MCF 10A (cell line): ENCODE data around the gene PSEN2. TPM values are rescaled to one million over a fixed set of nuclear protein-coding genes. Genes with fewer than 3 reads are reported as not detected.

Experiments
- BruUV-seq: library from RNA; stranded (reverse); fragments of 400-500 nt; replicated peaks from 2 replicates; lab custom pipeline; 2021; lab: Mats Ljungman, UMichigan
- CTCF ChIA-PET: fragments of 300-600 bp; sonication (Branson Sonifier 250); formaldehyde crosslinking; extraction: SDS; loops from one replicate; lab custom pipeline; 2021; ENCODE audit warnings: antibody characterized with exemption, inconsistent platforms; lab: Yijun Ruan, JAX
- POLR2A ChIA-PET: fragments of 300-600, 350-650 bp; sonication (Branson Sonifier 250); formaldehyde crosslinking; extraction: SDS; loops from one replicate; lab custom pipeline; 2020; ENCODE audit warnings: antibody characterized with exemption, inconsistent platforms; lab: Yijun Ruan, JAX
- DNase-seq: peaks from one replicate; pipeline ENCODE4 v3.0.0-alpha.2; 2018; ENCODE audit not compliant: unreplicated experiment
- H3K27ac Mint-ChIP-seq: one replicate; pipeline ENCODE4 v1.8.0; 2022; ENCODE audit warnings: mild to moderate bottlenecking, low read depth, mixed read lengths; ENCODE audit not compliant: unreplicated experiment
- H3K27me3 Mint-ChIP-seq: one replicate; pipeline ENCODE4 v1.8.0; 2022; ENCODE audit warnings: mixed read lengths; ENCODE audit not compliant: insufficient read depth, unreplicated experiment
- H3K36me3 Mint-ChIP-seq: one replicate; pipeline ENCODE4 v1.8.0; 2022; ENCODE audit warnings: mild to moderate bottlenecking, moderate library complexity, mixed read lengths; ENCODE audit not compliant: insufficient read depth, unreplicated experiment
- H3K4me1 Mint-ChIP-seq: one replicate; pipeline ENCODE4 v1.8.0; 2022; ENCODE audit warnings: mixed read lengths; ENCODE audit not compliant: insufficient read depth, unreplicated experiment
- H3K4me3 Mint-ChIP-seq: one replicate; pipeline ENCODE4 v1.8.0; 2022; ENCODE audit warnings: mild to moderate bottlenecking, moderate library complexity, mixed read lengths; ENCODE audit not compliant: unreplicated experiment
- H3K9me3 Mint-ChIP-seq: one replicate; pipeline ENCODE4 v1.8.0; 2022; ENCODE audit warnings: mixed read lengths; ENCODE audit not compliant: unreplicated experiment
- CTCF ChIP-seq: fragments of 200-600 bp; IDR thresholded peaks from one replicate; pipeline ENCODE4 v1.8.0; 2022; ENCODE audit warnings: antibody characterized with exemption, mild to moderate bottlenecking; ENCODE audit not compliant: unreplicated experiment
- intact Hi-C: fragments of 100-400 bp; cut with micrococcal nuclease; formaldehyde crosslinking; loops from 2 replicates; pipeline ENCODE4 v1.14.1; 2022
- total RNA-seq: library from RNA; stranded (reverse); gene quantifications from 2 replicates; pipeline ENCODE4 v1.2.3, GENCODE V29; 2022

The PSEN2 gene
- total RNA-seq, 1 experiment from 2014 or later, result 31.3 TPM

- Mint-ChIP-seq H3K4me3 (no peak overlapping the region), H3K36me3 (peaks cover 49% of the 10 kb centered on the region), H3K27ac (no peak overlapping the region), H3K9me3 (no peaks in the 10 kb centered on the region), H3K4me1 (peaks cover 12% of the 10 kb centered on the region), H3K27me3 (no peaks in the 10 kb centered on the region)
- no TSS peak for BruUV-seq
- intact Hi-C loops, result no loop called here
- no peak for DNase-seq
- ChIA-PET CTCF (interaction anchor here (0.6 to 2.5 kb wide), 5 partner anchors 12 to 836 kb away, joined by 3 to 7 read pairs (median 5); no protein-coding TSS in a partner anchor), POLR2A (interaction anchor here (0.6 kb wide), 2 partner anchors 11 to 55 kb away, joined by 3 read pairs; no protein-coding TSS in a partner anchor)
- no peak for TF ChIP-seq CTCF
These were observed 13.8 kb downstream of the PSEN2 start for GRCh38 chr1:226884116-226884625.

GRCh38 chr1:226884966-226885820 lies 14.8 kb downstream of the PSEN2 start:
- POLR2A ChIA-PET, result interaction anchor here (0.6 to 1.1 kb wide), 3 partner anchors 9 to 445 kb away, joined by 3 read pairs; no protein-coding TSS in a partner anchor
- intact Hi-C loops, result no loop called here
- CTCF ChIA-PET, result interaction anchor here (0.6 to 2.5 kb wide), 4 partner anchors 13 to 461 kb away, joined by 3 to 7 read pairs (median 4); no protein-coding TSS in a partner anchor
- no peak overlapping the region for H3K27ac Mint-ChIP-seq
- no peak overlapping the region for H3K4me3 Mint-ChIP-seq
- no peaks in the 10 kb centered on the region for H3K27me3 Mint-ChIP-seq
- DNase-seq, result no peak
- TF ChIP-seq CTCF, result no peak
- peaks cover 12% of the 10 kb centered on the region for H3K4me1 Mint-ChIP-seq
- no peaks in the 10 kb centered on the region for H3K9me3 Mint-ChIP-seq
- BruUV-seq, result no TSS peak
- peaks cover 59% of the 10 kb centered on the region for H3K36me3 Mint-ChIP-seq

GRCh38 chr1:226886122-226886901 lies 15.9 kb downstream of the PSEN2 start:
- intact Hi-C loops, result no loop called here
- ChIA-PET CTCF (interaction anchor here (0.6 to 0.8 kb wide), 3 partner anchors 47 to 248 kb away, joined by 3 to 4 read pairs (median 3); no protein-coding TSS in a partner anchor), POLR2A (interaction anchor here (1.1 kb wide), 1 partner anchor 11 kb away, joined by 3 read pairs; no protein-coding TSS in a partner anchor)
- no peaks in the 10 kb centered on the region for H3K27me3 Mint-ChIP-seq
- H3K4me1 Mint-ChIP-seq, result peaks cover 12% of the 10 kb centered on the region
- no peaks in the 10 kb centered on the region for H3K9me3 Mint-ChIP-seq
- no TSS peak for BruUV-seq
- no peak for TF ChIP-seq CTCF
- no peak overlapping the region for H3K4me3 Mint-ChIP-seq
- peaks cover 52% of the 10 kb centered on the region for H3K36me3 Mint-ChIP-seq
- no peak overlapping the region for H3K27ac Mint-ChIP-seq
- DNase-seq, result no peak
